Fibroblast of skin of abdomen (primary cell): Measurements from ENCODE around the gene EAF1.
"Not testable (repeated sequence)": the region's sequence is repeated elsewhere in the genome, so short reads cannot be mapped to it uniquely, and the experiment has no call there.

Experiments
- DNase-seq: peaks from one replicate; pipeline ENCODE4 v3.0.0-alpha.2; 2013

The EAF1 gene

GRCh38 chr3:15484551-15484950 lies 57.2 kb downstream of the EAF1 start:
- not testable (repeated sequence) for DNase-seq

GRCh38 chr3:15486020-15486419 lies 58.6 kb downstream of the EAF1 start:
- DNase-seq: no peak

- DNase-seq: no peak
Measured at GRCh38 chr3:15486979-15487378, 59.6 kb downstream of the EAF1 start.

- DNase-seq: no peak
Measured at GRCh38 chr3:15488002-15488401, 60.6 kb downstream of the EAF1 start.

- DNase-seq: no peak
Measured at GRCh38 chr3:15490158-15490557, 62.8 kb downstream of the EAF1 start.

- no peak for DNase-seq
Measured at GRCh38 chr3:15491143-15491542, 63.7 kb downstream of the EAF1 start.
